Neural crest cell (in vitro differentiated cells): ENCODE data around the gene TTC19. TPM values are rescaled to one million over a fixed set of nuclear protein-coding genes. Genes with fewer than 3 reads are reported as not detected.
A peak's percentile ranks its signal among the peaks of the same experiment; 100 is the strongest.

ENCODE experiments used
- DNase-seq: peaks from one replicate; pipeline ENCODE4 v3.0.0; 2021; ENCODE audit warnings: low read depth, mixed read lengths, low spot score
- H3K27ac Mint-ChIP-seq: one replicate; pipeline ENCODE4 v1.8.0; 2021; ENCODE audit warnings: mild to moderate bottlenecking, mixed read lengths; ENCODE audit not compliant: unreplicated experiment
- H3K27me3 Mint-ChIP-seq: 2 replicates; pipeline ENCODE4 v1.8.0; 2021; ENCODE audit warnings: low read depth, mild to moderate bottlenecking, mixed read lengths
- H3K36me3 Mint-ChIP-seq: 2 replicates; pipeline ENCODE4 v1.8.0; 2021; ENCODE audit warnings: low read depth, mild to moderate bottlenecking, mixed read lengths
- H3K4me1 Mint-ChIP-seq: 2 replicates; pipeline ENCODE4 v1.8.0; 2021; ENCODE audit warnings: mixed read lengths
- H3K4me3 Mint-ChIP-seq: one replicate; pipeline ENCODE4 v1.8.0; 2021; ENCODE audit warnings: mild to moderate bottlenecking, mixed read lengths
- H3K9me3 Mint-ChIP-seq: 2 replicates; pipeline ENCODE4 v1.8.0; 2021; ENCODE audit warnings: mixed read lengths
- CTCF ChIP-seq: fragments of 200-600 bp; sonication (generic); conservative IDR thresholded peaks from 2 replicates; pipeline ENCODE4 v1.5.0; 2021; ENCODE audit warnings: antibody characterized with exemption, mild to moderate bottlenecking
- total RNA-seq: library from RNA; stranded (reverse); gene quantifications from 2 replicates; pipeline ENCODE4 v1.2.1, GENCODE V29; 2021

TTC19 gene
- total RNA-seq, 1 donor from 2014 or later, result 40.3 TPM

DNA sequence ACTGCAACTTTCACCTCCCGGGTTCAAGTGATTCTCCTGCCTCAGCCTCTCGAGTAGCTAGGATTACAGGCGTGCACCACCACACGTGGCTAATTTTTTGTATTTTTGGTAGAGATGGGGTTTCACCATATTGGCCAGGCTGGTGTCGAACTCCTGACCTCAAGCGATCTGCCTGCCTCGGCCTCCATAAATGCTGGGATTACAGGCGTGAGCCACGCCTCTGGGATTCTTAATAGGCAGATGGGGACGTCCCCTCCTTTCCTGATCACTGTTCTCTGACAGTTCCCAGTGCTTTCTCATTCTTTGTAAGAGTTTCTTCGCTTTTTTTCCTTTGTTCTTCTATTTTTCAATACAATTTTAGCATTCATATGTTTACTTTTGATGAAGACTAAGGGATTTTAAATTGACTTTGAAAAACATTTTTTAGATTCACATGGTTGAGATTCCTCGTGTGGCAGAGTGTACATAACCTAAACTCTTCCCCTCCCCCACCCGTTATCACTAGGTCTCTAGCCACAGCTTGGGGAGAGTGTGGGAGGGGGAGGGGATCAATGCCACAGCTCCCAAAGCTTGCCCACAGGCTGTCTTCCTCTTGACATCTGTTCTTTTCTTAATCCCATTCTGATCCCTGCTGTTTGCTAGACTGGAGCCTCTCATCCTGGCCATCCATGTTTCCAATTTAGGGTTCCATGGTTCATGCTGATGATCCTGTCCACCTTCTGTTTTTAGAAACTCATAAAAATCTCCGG, 43.7 kb upstream of the TTC19 start:
- no peaks in the 10 kb centered on the region for H3K27me3 Mint-ChIP-seq
- TF ChIP-seq CTCF, result no peak

GRCh38 chr17:15957206-15957605, 42.4 kb upstream of the TTC19 start:
- DNase-seq, result no peak
- H3K27ac Mint-ChIP-seq, result peak overlapping the region; percentile 21
- no peaks in the 10 kb centered on the region for H3K27me3 Mint-ChIP-seq
- H3K4me1 Mint-ChIP-seq, result peaks cover 6% of the 10 kb centered on the region
- H3K36me3 Mint-ChIP-seq, result no peaks in the 10 kb centered on the region
- H3K4me3 Mint-ChIP-seq, result no peak overlapping the region
- no peak for TF ChIP-seq CTCF
- no peaks in the 10 kb centered on the region for H3K9me3 Mint-ChIP-seq

More for the DNA sequence above, 43.7 kb upstream of the TTC19 start:
- Mint-ChIP-seq H3K4me1 (peaks cover 6% of the 10 kb centered on the region), H3K36me3 (no peaks in the 10 kb centered on the region), H3K27ac (no peak overlapping the region), H3K4me3 (no peak overlapping the region), H3K9me3 (no peaks in the 10 kb centered on the region)
- DNase-seq, result no peak

- Mint-ChIP-seq H3K27me3 (no peaks in the 10 kb centered on the region), H3K4me1 (peaks cover 6% of the 10 kb centered on the region), H3K9me3 (no peaks in the 10 kb centered on the region), H3K27ac (peak overlapping the region; percentile 21), H3K4me3 (no peak overlapping the region), H3K36me3 (no peaks in the 10 kb centered on the region)
- no peak for DNase-seq
- no peak for TF ChIP-seq CTCF
Measured at GRCh38 chr17:15957608-15958307, 41.9 kb upstream of the TTC19 start.

GRCh38 chr17:15958484-15958854, 41.2 kb upstream of the TTC19 start:
- H3K27ac Mint-ChIP-seq, result no peak overlapping the region
- peaks cover 6% of the 10 kb centered on the region for H3K4me1 Mint-ChIP-seq
- no peaks in the 10 kb centered on the region for H3K27me3 Mint-ChIP-seq
- DNase-seq, result no peak
- H3K9me3 Mint-ChIP-seq, result no peaks in the 10 kb centered on the region
- no peak overlapping the region for H3K4me3 Mint-ChIP-seq
- TF ChIP-seq CTCF, result no peak
- no peaks in the 10 kb centered on the region for H3K36me3 Mint-ChIP-seq

- no peaks in the 10 kb centered on the region for H3K36me3 Mint-ChIP-seq
- H3K4me1 Mint-ChIP-seq, result peaks cover 24% of the 10 kb centered on the region
- no peak overlapping the region for H3K4me3 Mint-ChIP-seq
- no peak for TF ChIP-seq CTCF
- no peak overlapping the region for H3K27ac Mint-ChIP-seq
- no peaks in the 10 kb centered on the region for H3K27me3 Mint-ChIP-seq
- DNase-seq, result no peak
- H3K9me3 Mint-ChIP-seq, result no peaks in the 10 kb centered on the region
Measured at GRCh38 chr17:15963670-15964110, 35.9 kb upstream of the TTC19 start.
